Measurements from ENCODE around the gene TMEM190. TPM values are rescaled to one million over a fixed set of nuclear protein-coding genes. Genes with fewer than 3 reads are reported as not detected.

TMEM190 gene
- total and polyA plus RNA-seq, 10 of the 15 experiments (the other 5 are each of a cell fraction or from before 2014, with no cell fraction given) = not detected

- ChIA-PET RAD21 (ENCODE audit: unreplicated experiment) (interaction anchor here (1.0 kb wide), 1 partner anchor 21 kb away, joined by 5 read pairs; no protein-coding TSS in a partner anchor), POLR2A (interaction anchor here (1.1 to 1.3 kb wide), 2 partner anchors 19 to 21 kb away, joined by 4 to 6 read pairs; partner anchors contain the start of gene UBE2S), SMC1A (ENCODE audit: uncharacterized antibody, unreplicated experiment) (no interaction called here), CTCF (no interaction called here)
- H3K79me2 ChIP-seq (ENCODE audit: control insufficient read depth, insufficient read depth, low read length) = peaks cover 39% of the 10 kb centered on the region
- peak within 1 kb of the TSS; percentile 90 for H3K27ac ChIP-seq (ENCODE audit: control insufficient read depth, insufficient read depth)
- H4K20me1 ChIP-seq (ENCODE audit: control insufficient read depth, insufficient read depth) = peaks cover 11% of the 10 kb centered on the region
- no peaks in the 10 kb centered on the region for H3K27me3 ChIP-seq (replicated peaks in 1 of 2; ENCODE audit: control insufficient read depth in 2 of 2, insufficient read depth in 2 of 2, low read length in 1 of 2)
- WGBS (ENCODE audit: insufficient coverage, insufficient replicate concordance, low lambda C conversion rate, missing lambda C conversion rate) = 1% methylated on average over 67 of the region's 68 CpGs
- H3K4me2 ChIP-seq (ENCODE audit: control insufficient read depth, insufficient read depth) = peak within 1 kb of the TSS; percentile 95
- H2AFZ ChIP-seq (ENCODE audit: control insufficient read depth, low read depth, low read length) = peak within 1 kb of the TSS; percentile 94
- H3K4me3 ChIP-seq = peak within 1 kb of the TSS; percentile 94
- peaks cover 28% of the 10 kb centered on the region for H3K4me1 ChIP-seq (ENCODE audit: control insufficient read depth, insufficient read depth, low read length)
- ATAC-seq (peak; percentile 80), DNase-seq (ENCODE audit: low read depth, low spot score) (peak; percentile 93), FAIRE-seq (no peak)
- H3K9ac ChIP-seq (ENCODE audit: control insufficient read depth, insufficient read depth, low read length) = peak within 1 kb of the TSS; percentile 98
- TSS peak; percentile 85 for BruUV-seq (replicated peaks)
- in situ Hi-C loops (cut with MboI) = no loop called here
- peaks cover 16 to 23% of the 10 kb centered on the region in 2 experiments; a peak in 3 of 4 replicates for H3K36me3 ChIP-seq (ENCODE audit: control insufficient read depth in 2 of 2, insufficient read depth in 2 of 2, low read length in 1 of 2)
- no peaks in the 10 kb centered on the region for H3K9me3 ChIP-seq (replicated peaks; ENCODE audit: control insufficient read depth, insufficient read depth, low read length)
- intact Hi-C loops (cut with micrococcal nuclease; ENCODE audit: unreplicated experiment) = loop anchor here (10.0 kb wide), 2 partner anchors 131 to 771 kb away; partner anchors contain the start of gene PPP6R1
- TF ChIP-seq RELB (IDR thresholded peaks at IDR 0.05; ENCODE audit: low read depth) (peak; percentile 51; the same call in 1 of the 2 replicates), ETV6 (conservative IDR thresholded peaks at IDR 0.05 in 1 of 2, IDR thresholded peaks at IDR 0.05 in 1 of 2; ENCODE audit: borderline replicate concordance in 1 of 2, low read depth in 1 of 2) (no peak; a peak in 1 of 4 replicates), EED (IDR thresholded peaks at IDR 0.05; ENCODE audit: low read depth) (no peak), NFIC (IDR thresholded peaks at IDR 0.05; ENCODE audit: low read depth, low read length) (no peak), RAD21 (IDR thresholded peaks at IDR 0.05; ENCODE audit: insufficient read depth, low read depth, low read length) (no peak), SP1 (IDR thresholded peaks at IDR 0.05; ENCODE audit: low read depth, low read length) (peak; percentile 51), IRF3 (IDR thresholded peaks at IDR 0.05) (no peak; the same call in 1 of the 2 replicates), BACH1 (IDR thresholded peaks at IDR 0.05; ENCODE audit: borderline replicate concordance) (peak; percentile 85), IKZF2 (IDR thresholded peaks at IDR 0.05) (no peak), PML (IDR thresholded peaks at IDR 0.05; ENCODE audit: low read length) (peak; percentile 99), IRF5 (IDR thresholded peaks at IDR 0.05; ENCODE audit: borderline replicate concordance) (no peak), ZNF384 (IDR thresholded peaks at IDR 0.05; ENCODE audit: borderline replicate concordance, low read depth, low read length) (no peak)
- TF ChIP-seq, protein P1, sequence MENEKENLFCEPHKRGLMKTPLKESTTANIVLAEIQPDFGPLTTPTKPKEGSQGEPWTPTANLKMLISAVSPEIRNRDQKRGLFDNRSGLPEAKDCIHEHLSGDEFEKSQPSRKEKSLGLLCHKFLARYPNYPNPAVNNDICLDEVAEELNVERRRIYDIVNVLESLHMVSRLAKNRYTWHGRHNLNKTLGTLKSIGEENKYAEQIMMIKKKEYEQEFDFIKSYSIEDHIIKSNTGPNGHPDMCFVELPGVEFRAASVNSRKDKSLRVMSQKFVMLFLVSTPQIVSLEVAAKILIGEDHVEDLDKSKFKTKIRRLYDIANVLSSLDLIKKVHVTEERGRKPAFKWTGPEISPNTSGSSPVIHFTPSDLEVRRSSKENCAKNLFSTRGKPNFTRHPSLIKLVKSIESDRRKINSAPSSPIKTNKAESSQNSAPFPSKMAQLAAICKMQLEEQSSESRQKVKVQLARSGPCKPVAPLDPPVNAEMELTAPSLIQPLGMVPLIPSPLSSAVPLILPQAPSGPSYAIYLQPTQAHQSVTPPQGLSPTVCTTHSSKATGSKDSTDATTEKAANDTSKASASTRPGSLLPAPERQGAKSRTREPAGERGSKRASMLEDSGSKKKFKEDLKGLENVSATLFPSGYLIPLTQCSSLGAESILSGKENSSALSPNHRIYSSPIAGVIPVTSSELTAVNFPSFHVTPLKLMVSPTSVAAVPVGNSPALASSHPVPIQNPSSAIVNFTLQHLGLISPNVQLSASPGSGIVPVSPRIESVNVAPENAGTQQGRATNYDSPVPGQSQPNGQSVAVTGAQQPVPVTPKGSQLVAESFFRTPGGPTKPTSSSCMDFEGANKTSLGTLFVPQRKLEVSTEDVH (IDR thresholded peaks at IDR 0.05; ENCODE audit: low read depth, partially characterized antibody) = no peak
Measured at GRCh38 chr19:55385724-55386492, 9.3 kb downstream of the TMEM190 start, which contains the start of gene RPL28. Gene RPL28 (plus strand): TSS chr19:55385932. CDS start chr19:55386358, 426 bp downstream.

Measured in GM12878 (cell line).